Gastrocnemius medialis (tissue), 4 donors: ENCODE results near the gene WFIKKN1. TPM values are rescaled to one million over a fixed set of nuclear protein-coding genes. Genes with fewer than 3 reads are reported as not detected.
A peak's percentile ranks its signal among the peaks of the same experiment; 100 is the strongest.
"Not testable (repeated sequence)": the region's sequence is repeated elsewhere in the genome, so short reads cannot be mapped to it uniquely, and the experiment has no call there.

Experiments used
- ATAC-seq, 2 donors: fragments of 150-250 bp; one replicate each; pipeline ENCODE4 v1.9.1; 2016
- DNase-seq, 2 donors: peaks; one replicate each; pipeline ENCODE4 v3.0.0-alpha.2; 2019
- H3K27ac ChIP-seq, 4 donors: fragments of 200-600 bp; sonication (generic); 1 replicate in 1 of 4; 2 replicates in 3 of 4; pipeline ENCODE4 v1.5.1; 2016 to 2018; ENCODE audit warnings: mild to moderate bottlenecking in 2 of 4, moderate library complexity in 1 of 4
- H3K27me3 ChIP-seq, 3 donors: fragments of 200-600 bp; sonication (generic) in 2 of 3; 1 replicate in 1 of 3; 2 replicates in 2 of 3; pipeline versions ENCODE4 v1.5.1 to v1.6.0; 2016 to 2019; ENCODE audit warnings: mild to moderate bottlenecking in 1 of 3, moderate library complexity in 1 of 3
- H3K36me3 ChIP-seq, 2 donors: fragments of 200-600 bp; sonication (generic) in 1 of 2; one replicate each; pipeline ENCODE4 v1.5.1; 2017 to 2018
- H3K4me1 ChIP-seq, 2 donors: fragments of 200-600 bp; sonication (generic) in 1 of 2; one replicate each; pipeline ENCODE4 v1.5.1; 2016 to 2017; ENCODE audit warnings: mild to moderate bottlenecking in 2 of 2
- H3K4me3 ChIP-seq, 4 donors: fragments of 200-600 bp; sonication (generic) in 3 of 4; 1 replicate in 1 of 4; 2 replicates in 3 of 4; pipeline ENCODE4 v1.5.1; 2016 to 2019; ENCODE audit warnings: mild to moderate bottlenecking in 2 of 4
- H3K9me3 ChIP-seq, 3 donors: fragments of 200-600 bp; sonication (generic) in 2 of 3; 1 replicate in 1 of 3; 2 replicates in 2 of 3; pipeline ENCODE4 v1.5.1; 2016 to 2019
- POLR2A ChIP-seq, 2 donors: fragments of 450-650 bp; IDR thresholded peaks; one replicate each; pipeline ENCODE4 v1.6.1; 2017; ENCODE audit warnings: antibody characterized with exemption in 2 of 2, mild to moderate bottlenecking in 2 of 2, moderate library complexity in 2 of 2
- in situ Hi-C, 4 donors: fragments of 200-750 bp; cut with MboI; loops; one replicate each; pipeline versions ENCODE4 v1.15.0 to v1.8.0; 2017; ENCODE audit warnings: low sequenced_read_pairs in 4 of 4
- intact Hi-C: fragments of 100-400 bp; cut with DNase I; formaldehyde crosslinking; loops from one replicate; pipeline ENCODE4 v1.15.1; 2023; ENCODE audit warnings: low total_unique reads
- total RNA-seq, 4 donors: library from RNA; depleted of rRNA; stranded (reverse); fragments of >200 nt; gene quantifications; one replicate each; pipeline versions ENCODE4 v1.1.0 to v1.2.3, GENCODE V29; 2016
- TF ChIP-seq, protein P1 (sequence below), 5 experiments: fragments of 450-650 bp in 3 of 5; fragments of 200-600 bp in 2 of 5; sonication (generic) in 2 of 5; IDR thresholded peaks in 4 of 5; conservative IDR thresholded peaks in 1 of 5; 1 replicate in 4 of 5; 2 replicates in 1 of 5; pipeline ENCODE4 v1.5.1; 2016 to 2019; ENCODE audit warnings: antibody characterized with exemption in 5 of 5, mild to moderate bottlenecking in 3 of 5, moderate library complexity in 3 of 5

The WFIKKN1 gene
- total RNA-seq, 4 donors from 2014 or later: 0.12 to 3.2 (median 1.3) TPM

DNA sequence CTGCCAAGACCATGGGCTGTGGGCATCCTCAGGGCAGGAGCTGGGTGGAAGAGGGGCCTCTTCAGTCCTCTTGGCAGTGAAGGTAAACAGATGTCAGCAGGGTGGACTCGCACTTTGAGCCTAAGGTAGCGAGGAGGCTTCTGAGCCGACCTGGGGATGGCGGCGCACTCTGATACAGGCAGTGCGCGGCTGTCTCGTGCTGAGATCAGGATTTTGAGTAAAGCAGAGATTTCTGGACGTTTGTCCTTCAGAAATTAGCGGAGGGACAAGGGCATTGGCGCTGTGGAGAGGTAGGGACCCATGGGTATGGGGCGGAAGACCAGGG lies 34.1 kb upstream of the WFIKKN1 start:
- intact Hi-C loops: no loop called here
- peak overlapping the region in 2 of 4 donors; percentile 97 for H3K27ac ChIP-seq
- ATAC-seq (no peak), DNase-seq (no peak)
- H3K27me3 ChIP-seq: no peaks in the 10 kb centered on the region
- no peak for TF ChIP-seq POLR2A (IDR thresholded peaks at IDR 0.05)
- TF ChIP-seq, protein P1, sequence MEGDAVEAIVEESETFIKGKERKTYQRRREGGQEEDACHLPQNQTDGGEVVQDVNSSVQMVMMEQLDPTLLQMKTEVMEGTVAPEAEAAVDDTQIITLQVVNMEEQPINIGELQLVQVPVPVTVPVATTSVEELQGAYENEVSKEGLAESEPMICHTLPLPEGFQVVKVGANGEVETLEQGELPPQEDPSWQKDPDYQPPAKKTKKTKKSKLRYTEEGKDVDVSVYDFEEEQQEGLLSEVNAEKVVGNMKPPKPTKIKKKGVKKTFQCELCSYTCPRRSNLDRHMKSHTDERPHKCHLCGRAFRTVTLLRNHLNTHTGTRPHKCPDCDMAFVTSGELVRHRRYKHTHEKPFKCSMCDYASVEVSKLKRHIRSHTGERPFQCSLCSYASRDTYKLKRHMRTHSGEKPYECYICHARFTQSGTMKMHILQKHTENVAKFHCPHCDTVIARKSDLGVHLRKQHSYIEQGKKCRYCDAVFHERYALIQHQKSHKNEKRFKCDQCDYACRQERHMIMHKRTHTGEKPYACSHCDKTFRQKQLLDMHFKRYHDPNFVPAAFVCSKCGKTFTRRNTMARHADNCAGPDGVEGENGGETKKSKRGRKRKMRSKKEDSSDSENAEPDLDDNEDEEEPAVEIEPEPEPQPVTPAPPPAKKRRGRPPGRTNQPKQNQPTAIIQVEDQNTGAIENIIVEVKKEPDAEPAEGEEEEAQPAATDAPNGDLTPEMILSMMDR (IDR thresholded peaks at IDR 0.05 in 4 of 5, conservative IDR thresholded peaks at IDR 0.05 in 1 of 5): no peak
- H3K36me3 ChIP-seq: no peaks in the 10 kb centered on the region
- in situ Hi-C loops: no loop called here
- peaks cover 38 to 44% of the 10 kb centered on the region in 2 donors for H3K4me1 ChIP-seq
- no peaks in the 10 kb centered on the region for H3K9me3 ChIP-seq
- H3K4me3 ChIP-seq: no peak overlapping the region

DNA sequence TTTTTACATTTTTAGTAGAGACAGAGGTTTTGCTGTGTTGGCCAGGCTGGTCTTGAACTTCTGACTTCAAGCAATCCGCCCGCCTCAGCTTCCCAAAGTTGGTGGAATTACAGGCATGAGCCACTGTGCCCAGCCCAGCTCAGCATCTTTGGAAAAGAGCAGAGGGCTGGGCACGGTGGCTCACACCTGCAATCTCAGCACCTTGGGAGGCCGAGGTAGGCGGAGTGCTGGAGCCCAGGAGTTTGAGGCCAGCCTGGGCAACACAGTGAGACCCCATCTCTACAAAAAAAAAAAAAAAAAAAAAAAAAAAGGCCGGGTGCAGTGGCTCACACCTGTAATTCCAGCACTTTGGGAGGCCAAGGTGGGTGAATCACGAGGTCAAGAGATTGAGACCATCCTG lies 33.1 kb upstream of the WFIKKN1 start:
- intact Hi-C loops: not testable (repeated sequence)

DNA sequence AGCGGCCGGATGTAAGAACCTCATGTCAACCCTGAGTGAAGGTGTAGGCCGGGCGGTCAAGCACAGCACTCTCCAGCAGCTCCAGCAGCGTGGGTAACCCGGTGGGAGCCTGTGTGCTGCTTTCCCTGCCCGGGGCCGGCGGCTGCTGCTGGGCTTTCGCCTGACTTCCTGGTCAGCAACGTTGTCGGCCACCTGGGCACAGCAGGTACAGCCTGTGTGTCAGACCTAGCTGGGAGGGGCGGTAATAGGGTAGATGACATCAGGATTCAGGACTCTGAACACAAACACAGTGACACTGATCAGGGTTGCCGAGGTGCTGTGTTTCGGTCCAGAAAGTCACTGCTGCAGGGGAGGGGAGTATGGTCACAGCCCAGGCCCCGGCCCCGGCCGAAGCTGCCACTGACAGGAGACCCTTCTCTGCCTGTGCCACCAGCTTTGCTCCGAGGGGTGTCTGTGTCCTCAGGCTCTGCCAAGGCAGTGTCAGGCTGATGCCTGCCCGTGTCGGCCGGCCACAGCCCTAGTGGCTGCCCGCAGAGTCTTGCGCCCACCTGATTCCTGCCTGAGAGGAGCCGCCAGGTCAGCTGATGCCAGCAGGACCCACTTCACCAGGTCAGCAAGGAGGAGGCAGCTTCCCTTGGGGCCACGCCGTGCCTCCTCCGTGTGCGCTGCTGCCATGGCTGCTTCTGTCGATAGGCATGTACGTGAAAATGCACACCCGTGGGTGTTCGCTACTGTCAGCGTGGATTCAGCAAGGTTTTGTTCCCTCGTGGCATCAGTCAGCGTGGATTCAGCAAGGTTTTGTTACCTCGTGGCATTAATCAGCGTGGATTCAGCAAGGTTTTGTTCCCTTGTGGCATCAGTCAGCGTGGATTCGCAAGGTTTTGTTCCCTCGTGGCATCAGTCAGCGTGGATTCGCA lies 31.7 kb upstream of the WFIKKN1 start:
- no peak overlapping the region for H3K27ac ChIP-seq
- no peaks in the 10 kb centered on the region for H3K27me3 ChIP-seq
- peaks cover 16 to 21% of the 10 kb centered on the region in 2 donors for H3K4me1 ChIP-seq
- DNase-seq: no peak
- H3K9me3 ChIP-seq: no peaks in the 10 kb centered on the region
- TF ChIP-seq POLR2A (IDR thresholded peaks at IDR 0.05): no peak
- no peak for ATAC-seq
- H3K4me3 ChIP-seq: no peak overlapping the region
- no peaks in the 10 kb centered on the region for H3K36me3 ChIP-seq
- in situ Hi-C loops (no loop called here), intact Hi-C loops (no loop called here)

More for the DNA sequence above, 33.1 kb upstream of the WFIKKN1 start:
- DNase-seq, ATAC-seq, H3K36me3 ChIP-seq, H3K9me3 ChIP-seq, H3K27me3 ChIP-seq, in situ Hi-C loops, H3K4me3 ChIP-seq, H3K27ac ChIP-seq: not testable (repeated sequence)
- H3K4me1 ChIP-seq: peaks cover 30 to 35% of the 10 kb centered on the region in 2 donors

DNA sequence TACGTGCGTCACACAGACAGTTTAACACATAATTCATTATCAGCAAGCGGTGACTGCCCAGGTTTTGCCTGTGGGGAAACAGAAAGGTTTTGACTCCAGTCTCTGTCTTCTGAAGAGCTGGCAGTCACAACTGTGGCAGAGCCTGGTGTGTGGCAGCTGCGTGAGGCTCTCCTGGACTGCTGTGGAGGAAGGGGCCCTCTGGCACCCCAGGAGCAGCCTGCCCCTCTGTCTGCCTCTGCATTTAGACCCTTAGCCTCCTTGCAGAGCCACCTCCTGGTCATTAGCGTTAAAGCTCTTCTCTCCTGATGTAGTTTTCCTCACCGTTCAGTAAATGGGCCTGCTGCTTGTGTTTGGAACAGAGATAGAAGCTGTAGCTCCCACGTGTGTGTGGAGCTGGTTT lies 30.0 kb upstream of the WFIKKN1 start:
- H3K27me3 ChIP-seq: no peaks in the 10 kb centered on the region
- intact Hi-C loops: no loop called here
- H3K36me3 ChIP-seq: no peaks in the 10 kb centered on the region
- H3K9me3 ChIP-seq: no peaks in the 10 kb centered on the region
- peaks cover 8 to 11% of the 10 kb centered on the region in 2 donors for H3K4me1 ChIP-seq
- no peak overlapping the region for H3K4me3 ChIP-seq
- DNase-seq (no peak), ATAC-seq (no peak)
- no peak overlapping the region for H3K27ac ChIP-seq
- in situ Hi-C loops: no loop called here
- TF ChIP-seq, protein P1 (IDR thresholded peaks at IDR 0.05 in 4 of 5, conservative IDR thresholded peaks at IDR 0.05 in 1 of 5): no peak
- TF ChIP-seq POLR2A (IDR thresholded peaks at IDR 0.05): no peak

DNA sequence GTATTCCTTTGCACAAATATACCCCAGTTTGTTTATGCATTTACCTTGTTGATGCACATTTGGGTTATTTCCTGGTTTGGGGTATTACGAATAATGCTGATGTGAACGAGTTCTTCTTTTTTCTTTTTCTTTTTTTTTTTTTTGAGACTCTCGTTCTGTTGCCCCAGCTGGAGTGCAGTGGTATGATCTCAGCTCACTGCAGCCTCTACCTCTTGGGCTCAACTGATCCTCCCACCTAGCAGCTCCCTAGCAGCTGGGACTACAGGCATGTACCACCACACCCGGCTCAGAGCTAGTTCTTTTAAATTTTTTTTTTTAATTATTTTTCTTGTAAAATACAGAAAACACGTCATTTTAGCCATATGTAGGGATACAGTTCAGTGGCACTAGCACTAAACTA lies 26.9 kb upstream of the WFIKKN1 start:
- no peak for ATAC-seq
- TF ChIP-seq, protein P1 (IDR thresholded peaks at IDR 0.05 in 4 of 5, conservative IDR thresholded peaks at IDR 0.05 in 1 of 5): no peak
- TF ChIP-seq POLR2A (IDR thresholded peaks at IDR 0.05): no peak
- Histone ChIP-seq H3K4me1 (peaks cover 0 to 13% of the 10 kb centered on the region in 2 donors), H3K27ac (no peak overlapping the region), H3K27me3 (no peaks in the 10 kb centered on the region), H3K4me3 (no peak overlapping the region), H3K9me3 (no peaks in the 10 kb centered on the region), H3K36me3 (no peaks in the 10 kb centered on the region)
- in situ Hi-C loops: no loop called here
- DNase-seq: no peak
- intact Hi-C loops: no loop called here
